Measurements from ENCODE around the gene TICAM1. TPM values are rescaled to one million over a fixed set of nuclear protein-coding genes. Genes with fewer than 3 reads are reported as not detected.

The TICAM1 gene
- total and polyA plus RNA-seq, 2 of the 13 experiments (the other 11 are each of a cell fraction or from before 2014, with no cell fraction given) = 0.33 to 0.95 TPM

GRCh38 chr19:4791183-4792018 lies 40.1 kb downstream of the TICAM1 start, which contains the start of gene FEM1A (continued):
- TF ChIP-seq TBP (CRISPR knock-in tag; IDR thresholded peaks at IDR 0.05) (peak; percentile 95), ZNF710 (CRISPR knock-in tag; IDR thresholded peaks at IDR 0.05; ENCODE audit: borderline replicate concordance) (0 out of 2 replicates have a peak, but pooled peaks have one; percentile 56), THRA (CRISPR knock-in tag; IDR thresholded peaks at IDR 0.05; ENCODE audit: borderline replicate concordance) (no peak), RNF2 (conservative IDR thresholded peaks at IDR 0.05; ENCODE audit: low read depth) (no peak), SMARCE1 (IDR thresholded peaks at IDR 0.05; ENCODE audit: borderline replicate concordance) (no peak), ZNF614 (CRISPR knock-in tag; IDR thresholded peaks at IDR 0.05; ENCODE audit: borderline replicate concordance) (no peak), ZNF670 (CRISPR knock-in tag; IDR thresholded peaks at IDR 0.05; ENCODE audit: borderline replicate concordance) (no peak), RFX1 (IDR thresholded peaks at IDR 0.05) (no peak), MAFG (CRISPR knock-in tag; IDR thresholded peaks at IDR 0.05) (no peak), ZNF326 (CRISPR knock-in tag; IDR thresholded peaks at IDR 0.05; ENCODE audit: borderline replicate concordance) (no peak), ZC3H4 (CRISPR knock-in tag; IDR thresholded peaks at IDR 0.05; ENCODE audit: borderline replicate concordance) (no peak), SMAD3 (CRISPR knock-in tag; IDR thresholded peaks at IDR 0.05) (peak; percentile 71; the same call in 1 of the 2 replicates), KDM5B (CRISPR knock-in tag; IDR thresholded peaks at IDR 0.05; ENCODE audit: borderline replicate concordance) (peak; percentile 84), ZNF777 (CRISPR knock-in tag; IDR thresholded peaks at IDR 0.05) (peak; percentile 97), STAG1 (CRISPR knock-in tag; IDR thresholded peaks at IDR 0.05) (peak; percentile 95), TCF12 (IDR thresholded peaks at IDR 0.05) (no peak), TCF12 (CRISPR knock-in tag; IDR thresholded peaks at IDR 0.05) (0 out of 2 replicates have a peak, but pooled peaks have one; percentile 41), ZNF790 (CRISPR knock-in tag; IDR thresholded peaks at IDR 0.05; ENCODE audit: borderline replicate concordance) (no peak; the same call in 1 of the 2 replicates), TAF15 (IDR thresholded peaks at IDR 0.05; ENCODE audit: low read depth, low read length, poor library complexity, severe bottlenecking) (no peak)
- TF ChIP-seq, protein P1, sequence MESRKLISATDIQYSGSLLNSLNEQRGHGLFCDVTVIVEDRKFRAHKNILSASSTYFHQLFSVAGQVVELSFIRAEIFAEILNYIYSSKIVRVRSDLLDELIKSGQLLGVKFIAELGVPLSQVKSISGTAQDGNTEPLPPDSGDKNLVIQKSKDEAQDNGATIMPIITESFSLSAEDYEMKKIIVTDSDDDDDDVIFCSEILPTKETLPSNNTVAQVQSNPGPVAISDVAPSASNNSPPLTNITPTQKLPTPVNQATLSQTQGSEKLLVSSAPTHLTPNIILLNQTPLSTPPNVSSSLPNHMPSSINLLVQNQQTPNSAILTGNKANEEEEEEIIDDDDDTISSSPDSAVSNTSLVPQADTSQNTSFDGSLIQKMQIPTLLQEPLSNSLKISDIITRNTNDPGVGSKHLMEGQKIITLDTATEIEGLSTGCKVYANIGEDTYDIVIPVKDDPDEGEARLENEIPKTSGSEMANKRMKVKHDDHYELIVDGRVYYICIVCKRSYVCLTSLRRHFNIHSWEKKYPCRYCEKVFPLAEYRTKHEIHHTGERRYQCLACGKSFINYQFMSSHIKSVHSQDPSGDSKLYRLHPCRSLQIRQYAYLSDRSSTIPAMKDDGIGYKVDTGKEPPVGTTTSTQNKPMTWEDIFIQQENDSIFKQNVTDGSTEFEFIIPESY (CRISPR knock-in tag; IDR thresholded peaks at IDR 0.05) = 0 out of 2 replicates have a peak, but pooled peaks have one; percentile 6
- TF ChIP-seq, protein P2, sequence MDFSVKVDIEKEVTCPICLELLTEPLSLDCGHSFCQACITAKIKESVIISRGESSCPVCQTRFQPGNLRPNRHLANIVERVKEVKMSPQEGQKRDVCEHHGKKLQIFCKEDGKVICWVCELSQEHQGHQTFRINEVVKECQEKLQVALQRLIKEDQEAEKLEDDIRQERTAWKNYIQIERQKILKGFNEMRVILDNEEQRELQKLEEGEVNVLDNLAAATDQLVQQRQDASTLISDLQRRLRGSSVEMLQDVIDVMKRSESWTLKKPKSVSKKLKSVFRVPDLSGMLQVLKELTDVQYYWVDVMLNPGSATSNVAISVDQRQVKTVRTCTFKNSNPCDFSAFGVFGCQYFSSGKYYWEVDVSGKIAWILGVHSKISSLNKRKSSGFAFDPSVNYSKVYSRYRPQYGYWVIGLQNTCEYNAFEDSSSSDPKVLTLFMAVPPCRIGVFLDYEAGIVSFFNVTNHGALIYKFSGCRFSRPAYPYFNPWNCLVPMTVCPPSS (IDR thresholded peaks at IDR 0.05) = no peak
- TF ChIP-seq, protein P3, sequence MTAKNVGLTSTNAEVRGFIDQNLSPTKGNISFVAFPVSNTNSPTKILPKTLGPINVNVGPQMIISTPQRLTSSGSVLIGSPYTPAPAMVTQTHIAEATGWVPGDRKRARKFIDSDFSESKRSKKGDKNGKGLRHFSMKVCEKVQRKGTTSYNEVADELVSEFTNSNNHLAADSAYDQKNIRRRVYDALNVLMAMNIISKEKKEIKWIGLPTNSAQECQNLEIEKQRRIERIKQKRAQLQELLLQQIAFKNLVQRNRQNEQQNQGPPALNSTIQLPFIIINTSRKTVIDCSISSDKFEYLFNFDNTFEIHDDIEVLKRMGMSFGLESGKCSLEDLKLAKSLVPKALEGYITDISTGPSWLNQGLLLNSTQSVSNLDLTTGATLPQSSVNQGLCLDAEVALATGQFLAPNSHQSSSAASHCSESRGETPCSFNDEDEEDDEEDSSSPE (CRISPR knock-in tag; IDR thresholded peaks at IDR 0.05) = no peak

Measured in HepG2 (cell line).